VCaP (cell line): ENCODE data around the gene ZNF490.
"Not testable (repeated sequence)": the region's sequence is repeated elsewhere in the genome, so short reads cannot be mapped to it uniquely, and the experiment has no call there.

Experiments
- H3K27ac ChIP-seq: fragments of 450-650 bp; 2 replicates; pipeline ENCODE4 v1.5.1; 2017
- CTCF ChIP-seq: fragments of 450-650 bp; conservative IDR thresholded peaks from 2 replicates; pipeline ENCODE4 v1.5.1; 2017; ENCODE audit warnings: mild to moderate bottlenecking, moderate library complexity

Gene ZNF490

GRCh38 chr19:12581100-12581499, 29.5 kb downstream of the ZNF490 start:
- no peak overlapping the region for H3K27ac ChIP-seq
- TF ChIP-seq CTCF, result no peak

GRCh38 chr19:12580180-12580694, 30.4 kb downstream of the ZNF490 start:
- no peak overlapping the region for H3K27ac ChIP-seq
- no peak for TF ChIP-seq CTCF

- TF ChIP-seq CTCF, result no peak
- no peak overlapping the region for H3K27ac ChIP-seq
These were observed 32.0 kb downstream of the ZNF490 start for GRCh38 chr19:12578641-12579040.

- no peak for TF ChIP-seq CTCF
- H3K27ac ChIP-seq, result no peak overlapping the region
These were observed 36.6 kb downstream of the ZNF490 start for GRCh38 chr19:12574036-12574435.

- no peak for TF ChIP-seq CTCF
- H3K27ac ChIP-seq, result no peak overlapping the region
These were observed 42.7 kb downstream of the ZNF490 start for GRCh38 chr19:12567951-12568350.

- H3K27ac ChIP-seq, result not testable (repeated sequence)
These were observed 44.2 kb downstream of the ZNF490 start for GRCh38 chr19:12566380-12566779.

- peak; percentile 93 for TF ChIP-seq CTCF
These were observed 46.5 kb downstream of the ZNF490 start for GRCh38 chr19:12564016-12564664.

GRCh38 chr19:12555456-12555930, 55.1 kb downstream of the ZNF490 start:
- H3K27ac ChIP-seq, result no peak overlapping the region
- TF ChIP-seq CTCF, result no peak

More at GRCh38 chr19:12564016-12564664, 46.5 kb downstream of the ZNF490 start:
- no peak overlapping the region for H3K27ac ChIP-seq
